UCSD-AML1 (cell line): ENCODE measurements around the gene SPOCK2.
"Not testable (repeated sequence)": the region's sequence is repeated elsewhere in the genome, so short reads cannot be mapped to it uniquely, and the experiment has no call there.

ENCODE experiments used
- DNase-seq: peaks from one replicate; lab custom pipeline; 2025; ENCODE audit not compliant: unreplicated experiment; lab: John Stamatoyannopoulos, UW

SPOCK2 gene

GRCh38 chr10:72108830-72109635 is 20.7 kb upstream of the SPOCK2 start:
- DNase-seq = no peak

GRCh38 chr10:72108004-72108370 is 19.6 kb upstream of the SPOCK2 start:
- DNase-seq = not testable (repeated sequence)

- DNase-seq = no peak
Observed at GRCh38 chr10:72107325-72108003, 19.1 kb upstream of the SPOCK2 start.

- DNase-seq = no peak
Observed at GRCh38 chr10:72106896-72107295, 18.5 kb upstream of the SPOCK2 start.

- no peak for DNase-seq
Observed at GRCh38 chr10:72106154-72106849, 18.0 kb upstream of the SPOCK2 start.

- no peak for DNase-seq
Observed at GRCh38 chr10:72105710-72106109, 17.4 kb upstream of the SPOCK2 start.

- no peak for DNase-seq
Observed at GRCh38 chr10:72105098-72105475, 16.7 kb upstream of the SPOCK2 start.

- no peak for DNase-seq
Observed at GRCh38 chr10:72104472-72105097, 16.2 kb upstream of the SPOCK2 start.

GRCh38 chr10:72099600-72099921 is 11.2 kb upstream of the SPOCK2 start:
- no peak for DNase-seq

GRCh38 chr10:72098836-72099599 is 10.7 kb upstream of the SPOCK2 start:
- no peak for DNase-seq

GRCh38 chr10:72098301-72098835 is 10.0 kb upstream of the SPOCK2 start:
- DNase-seq = no peak

- no peak for DNase-seq
Observed at GRCh38 chr10:72097448-72098300, 9.3 kb upstream of the SPOCK2 start.

- no peak for DNase-seq
Observed at GRCh38 chr10:72096115-72097000, 8.0 kb upstream of the SPOCK2 start.

- DNase-seq = no peak
Observed at GRCh38 chr10:72095195-72095594, 6.8 kb upstream of the SPOCK2 start.

GRCh38 chr10:72094574-72094973 is 6.2 kb upstream of the SPOCK2 start:
- no peak for DNase-seq

- DNase-seq = no peak
Observed at GRCh38 chr10:72093450-72093849, 5.1 kb upstream of the SPOCK2 start.

- DNase-seq = no peak
Observed at GRCh38 chr10:72092987-72093386, 4.6 kb upstream of the SPOCK2 start.

GRCh38 chr10:72092171-72092924 is 4.0 kb upstream of the SPOCK2 start:
- no peak for DNase-seq
